Anterior cingulate cortex (tissue), 58 donors: Measurements from ENCODE around the gene ATF6.
"Not testable (repeated sequence)": the region's sequence is repeated elsewhere in the genome, so short reads cannot be mapped to it uniquely, and the experiment has no call there.

Experiments
- DNase-seq, 58 donors: peaks; one replicate each; lab custom pipeline; 2025; lab: John Stamatoyannopoulos, UW

Gene ATF6

GRCh38 chr1:161731981-161732718, 34.0 kb upstream of the ATF6 start:
- no peak for DNase-seq

- DNase-seq = no peak
These were observed 32.6 kb upstream of the ATF6 start for GRCh38 chr1:161733526-161733925.

GRCh38 chr1:161735837-161736236, 30.3 kb upstream of the ATF6 start:
- no peak for DNase-seq

- no peak for DNase-seq
These were observed 29.7 kb upstream of the ATF6 start for GRCh38 chr1:161736335-161736969.

GRCh38 chr1:161737625-161738024, 28.5 kb upstream of the ATF6 start:
- no peak for DNase-seq

- DNase-seq = peak in 22 of 58 donors; percentile 3 to 67 (median 12)
These were observed 27.4 kb upstream of the ATF6 start for GRCh38 chr1:161738627-161739287.

- DNase-seq = peak in 11 of 58 donors; percentile 1 to 37 (median 7)
These were observed 26.1 kb upstream of the ATF6 start for GRCh38 chr1:161739865-161740566.

GRCh38 chr1:161740921-161741320, 25.2 kb upstream of the ATF6 start:
- no peak for DNase-seq

- DNase-seq = no peak
These were observed 22.9 kb upstream of the ATF6 start for GRCh38 chr1:161743231-161743630.

- no peak for DNase-seq
These were observed 18.3 kb upstream of the ATF6 start for GRCh38 chr1:161747801-161748200.

- peak; percentile 40 to 97 (median 88) for DNase-seq
These were observed 16.4 kb upstream of the ATF6 start, which contains the start of gene DUSP12 for GRCh38 chr1:161749509-161750407. Gene DUSP12, plus strand, starts transcription at chr1:161749786. Its CDS starts 16 bp downstream, at chr1:161749802.

GRCh38 chr1:161763522-161764098, 2.5 kb upstream of the ATF6 start:
- DNase-seq = no peak

GRCh38 chr1:161768461-161768860, 2.3 kb downstream of the ATF6 start:
- no peak for DNase-seq

GRCh38 chr1:161768986-161769672, 3.0 kb downstream of the ATF6 start:
- DNase-seq = no peak

- not testable (repeated sequence) for DNase-seq
These were observed 3.5 kb downstream of the ATF6 start for GRCh38 chr1:161769673-161770045.

- no peak for DNase-seq
These were observed 4.1 kb downstream of the ATF6 start for GRCh38 chr1:161770250-161770649.

- no peak for DNase-seq
These were observed 5.0 kb downstream of the ATF6 start for GRCh38 chr1:161771161-161771560.

- no peak for DNase-seq
These were observed 5.9 kb downstream of the ATF6 start for GRCh38 chr1:161771973-161772372.

- DNase-seq = no peak
These were observed 6.3 kb downstream of the ATF6 start for GRCh38 chr1:161772397-161772796.
